Measurements from ENCODE around the gene OR2T1.
"Not testable (repeated sequence)": the region's sequence is repeated elsewhere in the genome, so short reads cannot be mapped to it uniquely, and the experiment has no call there.

GRCh38 chr1:248439283-248439682 is 36.4 kb downstream of the OR2T1 start:
- not testable (repeated sequence) for TF ChIP-seq CTCF, POLR2A (IDR thresholded peaks at IDR 0.05)

Measured in lower leg skin (tissue), 3 donors.